Keratinocyte (primary cell): ENCODE measurements around the gene IRAK3. TPM values are rescaled to one million over a fixed set of nuclear protein-coding genes. Genes with fewer than 3 reads are reported as not detected.

ENCODE experiments used
- DNase-seq: peaks from one replicate; pipeline ENCODE4 v3.0.0-alpha.2; 2011; ENCODE audit warnings: low read depth, missing footprints, low spot score
- FAIRE-seq: peaks from 2 replicates; lab custom pipeline; 2011; peaks lifted over from hg19 to GRCh38; lab: Jason Lieb, UNC
- H2AFZ ChIP-seq: 2 replicates; pipeline ENCODE4 v1.6.0; 2012; ENCODE audit warnings: low read length, control low read depth, inconsistent platforms; ENCODE audit not compliant: control insufficient read depth
- H3K27ac ChIP-seq: 2 replicates; pipeline ENCODE4 v1.5.1; 2011; ENCODE audit warnings: low read length; ENCODE audit not compliant: control insufficient read depth, insufficient read depth
- H3K27me3 ChIP-seq: 3 replicates; pipeline ENCODE4 v1.6.0; 2011; ENCODE audit warnings: low read length; ENCODE audit not compliant: control insufficient read depth, insufficient read depth; ENCODE audit errors: extremely low read depth
- H3K36me3 ChIP-seq, 2 experiments: 2 replicates in 1 of 2; 3 replicates in 1 of 2; pipeline ENCODE4 v1.5.1; 2011; ENCODE audit warnings: low read length in 2 of 2, mild to moderate bottlenecking in 1 of 2; ENCODE audit not compliant: control insufficient read depth in 2 of 2, insufficient read depth in 2 of 2; ENCODE audit errors: extremely low read depth in 1 of 2
- H3K4me1 ChIP-seq: 3 replicates; pipeline ENCODE4 v1.5.1; 2011; ENCODE audit warnings: low read length; ENCODE audit not compliant: control insufficient read depth, insufficient read depth; ENCODE audit errors: extremely low read depth
- H3K4me2 ChIP-seq: 3 replicates; pipeline ENCODE4 v1.6.0; 2011; ENCODE audit warnings: low read depth, low read length; ENCODE audit not compliant: control insufficient read depth, insufficient read depth; ENCODE audit errors: extremely low read depth
- H3K4me3 ChIP-seq, 3 experiments: fragments of 200-600 bp in 1 of 3; sonication (generic) in 1 of 3; 2 replicates in 2 of 3; 3 replicates in 1 of 3; pipeline ENCODE4 v1.5.1; 2011 to 2016; ENCODE audit warnings: low read length in 3 of 3, mild to moderate bottlenecking in 3 of 3, control low read depth in 2 of 3, inconsistent platforms in 1 of 3, low read depth in 1 of 3, mixed read lengths in 1 of 3, mixed run types in 1 of 3, moderate library complexity in 1 of 3; ENCODE audit not compliant: control insufficient read depth in 2 of 3, insufficient read depth in 2 of 3; ENCODE audit errors: extremely low read depth in 1 of 3
- H3K79me2 ChIP-seq: 2 replicates; pipeline ENCODE4 v1.6.0; 2012; ENCODE audit warnings: low read length; ENCODE audit not compliant: control insufficient read depth, insufficient read depth
- H3K9ac ChIP-seq: 3 replicates; pipeline ENCODE4 v1.6.0; 2011; ENCODE audit warnings: low read length; ENCODE audit not compliant: control insufficient read depth, insufficient read depth; ENCODE audit errors: extremely low read depth
- H3K9me1 ChIP-seq: 3 replicates; pipeline ENCODE4 v1.6.0; 2011; ENCODE audit warnings: low read length; ENCODE audit not compliant: control insufficient read depth, insufficient read depth; ENCODE audit errors: extremely low read depth
- H3K9me3 ChIP-seq: 2 replicates; pipeline ENCODE4 v1.5.1; 2012; ENCODE audit warnings: low read depth, low read length; ENCODE audit not compliant: control insufficient read depth
- H4K20me1 ChIP-seq: 3 replicates; pipeline ENCODE4 v1.6.0; 2011; ENCODE audit warnings: low read length; ENCODE audit not compliant: control insufficient read depth, insufficient read depth; ENCODE audit errors: extremely low read depth
- CTCF ChIP-seq, 3 experiments: IDR thresholded peaks in 1 of 3; conservative IDR thresholded peaks in 1 of 3; optimal IDR thresholded peaks in 1 of 3; 2 replicates in 2 of 3; 3 replicates in 1 of 3; pipeline versions ENCODE3 to v1.5.1; 2011; ENCODE audit warnings: low read length in 3 of 3, mild to moderate bottlenecking in 3 of 3, moderate library complexity in 2 of 3, control low read depth in 1 of 3, inconsistent platforms in 1 of 3; ENCODE audit not compliant: insufficient read depth in 2 of 3; ENCODE audit errors: extremely low read depth in 1 of 3
- EZH2 ChIP-seq: IDR thresholded peaks from one replicate; pipeline ENCODE4 v1.6.1; 2012; ENCODE audit warnings: inconsistent platforms, mild to moderate bottlenecking, low read length, moderate library complexity
- dilution Hi-C: fragments of 300-500 bp; cut with MboI; formaldehyde crosslinking; loops from one replicate; pipeline ENCODE4 v1.7.0; 2020; ENCODE audit warnings: low sequenced_read_pairs; ENCODE audit not compliant: extremely low pct_ligation_motif_present
- polyA plus RNA-seq, 5 experiments: library from polyadenylated mRNA; depleted of rRNA in 3 of 5; stranded (reverse) in 3 of 5; stranded (forward) in 1 of 5; unstranded in 1 of 5; fragments of >200 nt; gene quantifications; 1 replicate in 1 of 5; 2 replicates in 3 of 5; 3 replicates in 1 of 5; pipeline versions ENCODE4 v1.2.1 to v1.2.3, GENCODE V29; 2011 to 2012; ENCODE audit warnings: missing spikeins in 2 of 5, low read depth in 1 of 5, low replicate concordance in 1 of 5

IRAK3 gene
- polyA plus RNA-seq, 1 donor (not counting 4 experiments of a cell fraction or from before 2014, with no cell fraction given): 0.07 TPM

DNA sequence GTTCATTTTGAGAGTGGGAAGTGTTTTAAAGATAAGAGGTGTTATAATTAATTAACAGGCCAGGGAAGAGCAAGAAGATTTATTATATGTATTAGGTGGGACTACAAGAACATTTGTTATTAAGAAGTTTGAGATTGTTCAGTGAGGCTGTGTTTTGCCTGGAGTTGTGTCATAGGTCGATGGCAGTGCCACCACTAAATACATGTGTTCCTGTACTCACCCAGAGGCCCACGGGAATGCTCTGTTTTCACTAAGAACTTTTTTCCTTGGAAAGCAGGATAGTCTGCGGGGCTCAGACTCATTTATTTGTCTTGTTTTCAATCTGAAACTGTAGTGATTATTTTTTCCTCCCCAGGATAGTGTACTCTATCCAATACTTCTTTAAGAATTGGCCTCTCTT lies 10.1 kb downstream of the IRAK3 start:
- DNase-seq (no peak), FAIRE-seq (no peak)
- Histone ChIP-seq H4K20me1 (no peaks in the 10 kb centered on the region), H2AFZ (no peak overlapping the region), H3K9me1 (no peaks in the 10 kb centered on the region), H3K27me3 (no peaks in the 10 kb centered on the region), H3K4me1 (no peaks in the 10 kb centered on the region), H3K36me3 (no peaks in the 10 kb centered on the region), H3K27ac (no peak overlapping the region), H3K9ac (no peak overlapping the region), H3K79me2 (no peaks in the 10 kb centered on the region), H3K9me3 (no peaks in the 10 kb centered on the region), H3K4me2 (no peak overlapping the region), H3K4me3 (no peak overlapping the region)
- dilution Hi-C loops: no loop called here
- no peak for TF ChIP-seq CTCF (optimal IDR thresholded peaks at IDR 0.05 in 1 of 3, IDR thresholded peaks at IDR 0.05 in 1 of 3, conservative IDR thresholded peaks at IDR 0.05 in 1 of 3; ENCODE audit: extremely low read depth in 1 of 3, insufficient read depth in 2 of 3, low read length in 3 of 3)
- TF ChIP-seq EZH2: no peak

DNA sequence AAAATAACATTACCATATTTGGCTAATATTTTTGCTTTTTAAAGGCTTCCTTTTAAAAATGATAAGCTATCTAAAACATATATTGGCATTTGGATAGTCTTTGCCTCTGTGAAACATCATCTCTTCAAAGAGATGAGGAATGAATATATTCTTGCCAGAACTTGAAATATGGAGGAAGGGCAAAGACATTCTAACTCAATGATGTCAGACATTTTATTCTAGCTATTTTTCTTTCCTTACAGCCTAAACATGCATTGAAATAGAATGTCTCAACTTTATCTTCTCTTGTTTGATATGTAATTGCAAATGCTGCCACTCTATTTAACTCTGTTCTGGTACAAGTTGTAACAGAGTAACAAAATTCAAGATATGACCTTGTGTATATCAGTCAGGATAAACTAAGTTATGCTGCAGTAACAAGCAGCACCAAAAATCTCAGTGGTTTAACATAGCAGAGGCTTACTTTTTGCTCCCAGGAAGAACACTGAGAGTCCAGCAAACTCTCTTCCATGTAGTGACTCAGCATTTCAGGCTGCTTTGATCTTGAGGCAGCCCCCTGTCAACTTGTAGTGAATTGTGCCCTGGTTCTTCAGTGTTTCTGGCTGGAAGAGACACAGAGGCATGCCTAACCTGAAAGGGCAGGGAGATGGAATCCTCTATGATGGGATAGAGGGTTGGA lies 11.0 kb downstream of the IRAK3 start:
- no peak overlapping the region for H3K9ac ChIP-seq
- no peaks in the 10 kb centered on the region for H3K9me3 ChIP-seq
- DNase-seq (no peak), FAIRE-seq (no peak)
- no peaks in the 10 kb centered on the region for H3K9me1 ChIP-seq
- H3K27me3 ChIP-seq: no peaks in the 10 kb centered on the region
- H3K27ac ChIP-seq: no peak overlapping the region
- no peaks in the 10 kb centered on the region for H3K36me3 ChIP-seq
- dilution Hi-C loops: no loop called here
- TF ChIP-seq EZH2 (no peak), CTCF (optimal IDR thresholded peaks at IDR 0.05 in 1 of 3, IDR thresholded peaks at IDR 0.05 in 1 of 3, conservative IDR thresholded peaks at IDR 0.05 in 1 of 3; ENCODE audit: extremely low read depth in 1 of 3, insufficient read depth in 2 of 3, low read length in 3 of 3) (no peak)
- no peaks in the 10 kb centered on the region for H4K20me1 ChIP-seq
- no peak overlapping the region for H3K4me3 ChIP-seq
- no peaks in the 10 kb centered on the region for H3K79me2 ChIP-seq
- H3K4me1 ChIP-seq: no peaks in the 10 kb centered on the region
- H2AFZ ChIP-seq: no peak overlapping the region
- no peak overlapping the region for H3K4me2 ChIP-seq
